ENCODE data around the gene DNAH2. TPM values are rescaled to one million over a fixed set of nuclear protein-coding genes. Genes with fewer than 3 reads are reported as not detected.

DNAH2 gene
- total and polyA plus RNA-seq, 9 of the 15 experiments (the other 6 are each of a cell fraction or from before 2014, with no cell fraction given) = 0.03 TPM; not detected in 8

- TF ChIP-seq, protein P1, sequence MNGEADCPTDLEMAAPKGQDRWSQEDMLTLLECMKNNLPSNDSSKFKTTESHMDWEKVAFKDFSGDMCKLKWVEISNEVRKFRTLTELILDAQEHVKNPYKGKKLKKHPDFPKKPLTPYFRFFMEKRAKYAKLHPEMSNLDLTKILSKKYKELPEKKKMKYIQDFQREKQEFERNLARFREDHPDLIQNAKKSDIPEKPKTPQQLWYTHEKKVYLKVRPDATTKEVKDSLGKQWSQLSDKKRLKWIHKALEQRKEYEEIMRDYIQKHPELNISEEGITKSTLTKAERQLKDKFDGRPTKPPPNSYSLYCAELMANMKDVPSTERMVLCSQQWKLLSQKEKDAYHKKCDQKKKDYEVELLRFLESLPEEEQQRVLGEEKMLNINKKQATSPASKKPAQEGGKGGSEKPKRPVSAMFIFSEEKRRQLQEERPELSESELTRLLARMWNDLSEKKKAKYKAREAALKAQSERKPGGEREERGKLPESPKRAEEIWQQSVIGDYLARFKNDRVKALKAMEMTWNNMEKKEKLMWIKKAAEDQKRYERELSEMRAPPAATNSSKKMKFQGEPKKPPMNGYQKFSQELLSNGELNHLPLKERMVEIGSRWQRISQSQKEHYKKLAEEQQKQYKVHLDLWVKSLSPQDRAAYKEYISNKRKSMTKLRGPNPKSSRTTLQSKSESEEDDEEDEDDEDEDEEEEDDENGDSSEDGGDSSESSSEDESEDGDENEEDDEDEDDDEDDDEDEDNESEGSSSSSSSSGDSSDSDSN (IDR thresholded peaks at IDR 0.05; ENCODE audit: borderline replicate concordance in 1 of 2, low read depth in 2 of 2, low read length in 2 of 2) = 0 out of 4 replicates have a peak, but pooled peaks of 1 of the 2 experiments have one; percentile 32
- TF ChIP-seq ZNF280A (IDR thresholded peaks at IDR 0.05; ENCODE audit: low read depth, partially characterized antibody) (no peak), RFX1 (IDR thresholded peaks at IDR 0.05) (peak; percentile 95), NRF1 (conservative IDR thresholded peaks at IDR 0.05 in 1 of 2, IDR thresholded peaks at IDR 0.05 in 1 of 2) (peak; percentile 95 to 96), CREB3 (tag; conservative IDR thresholded peaks at IDR 0.05; ENCODE audit: low read depth) (no peak), ELF2 (CRISPR knock-in tag; IDR thresholded peaks at IDR 0.05) (peak; percentile 35; the same call in 1 of the 2 replicates), ESRRA (IDR thresholded peaks at IDR 0.05; ENCODE audit: borderline replicate concordance, low read depth) (peak; percentile 80; the same call in 1 of the 2 replicates), TAL1 (IDR thresholded peaks at IDR 0.05) (no peak), YBX1 (IDR thresholded peaks at IDR 0.05) (no peak), NFRKB (IDR thresholded peaks at IDR 0.05; ENCODE audit: low read depth) (no peak), SPI1 (IDR thresholded peaks at IDR 0.05; ENCODE audit: borderline replicate concordance, low read depth, low read length) (no peak; the same call in 1 of the 2 replicates)
- TF ChIP-seq, protein P2, sequence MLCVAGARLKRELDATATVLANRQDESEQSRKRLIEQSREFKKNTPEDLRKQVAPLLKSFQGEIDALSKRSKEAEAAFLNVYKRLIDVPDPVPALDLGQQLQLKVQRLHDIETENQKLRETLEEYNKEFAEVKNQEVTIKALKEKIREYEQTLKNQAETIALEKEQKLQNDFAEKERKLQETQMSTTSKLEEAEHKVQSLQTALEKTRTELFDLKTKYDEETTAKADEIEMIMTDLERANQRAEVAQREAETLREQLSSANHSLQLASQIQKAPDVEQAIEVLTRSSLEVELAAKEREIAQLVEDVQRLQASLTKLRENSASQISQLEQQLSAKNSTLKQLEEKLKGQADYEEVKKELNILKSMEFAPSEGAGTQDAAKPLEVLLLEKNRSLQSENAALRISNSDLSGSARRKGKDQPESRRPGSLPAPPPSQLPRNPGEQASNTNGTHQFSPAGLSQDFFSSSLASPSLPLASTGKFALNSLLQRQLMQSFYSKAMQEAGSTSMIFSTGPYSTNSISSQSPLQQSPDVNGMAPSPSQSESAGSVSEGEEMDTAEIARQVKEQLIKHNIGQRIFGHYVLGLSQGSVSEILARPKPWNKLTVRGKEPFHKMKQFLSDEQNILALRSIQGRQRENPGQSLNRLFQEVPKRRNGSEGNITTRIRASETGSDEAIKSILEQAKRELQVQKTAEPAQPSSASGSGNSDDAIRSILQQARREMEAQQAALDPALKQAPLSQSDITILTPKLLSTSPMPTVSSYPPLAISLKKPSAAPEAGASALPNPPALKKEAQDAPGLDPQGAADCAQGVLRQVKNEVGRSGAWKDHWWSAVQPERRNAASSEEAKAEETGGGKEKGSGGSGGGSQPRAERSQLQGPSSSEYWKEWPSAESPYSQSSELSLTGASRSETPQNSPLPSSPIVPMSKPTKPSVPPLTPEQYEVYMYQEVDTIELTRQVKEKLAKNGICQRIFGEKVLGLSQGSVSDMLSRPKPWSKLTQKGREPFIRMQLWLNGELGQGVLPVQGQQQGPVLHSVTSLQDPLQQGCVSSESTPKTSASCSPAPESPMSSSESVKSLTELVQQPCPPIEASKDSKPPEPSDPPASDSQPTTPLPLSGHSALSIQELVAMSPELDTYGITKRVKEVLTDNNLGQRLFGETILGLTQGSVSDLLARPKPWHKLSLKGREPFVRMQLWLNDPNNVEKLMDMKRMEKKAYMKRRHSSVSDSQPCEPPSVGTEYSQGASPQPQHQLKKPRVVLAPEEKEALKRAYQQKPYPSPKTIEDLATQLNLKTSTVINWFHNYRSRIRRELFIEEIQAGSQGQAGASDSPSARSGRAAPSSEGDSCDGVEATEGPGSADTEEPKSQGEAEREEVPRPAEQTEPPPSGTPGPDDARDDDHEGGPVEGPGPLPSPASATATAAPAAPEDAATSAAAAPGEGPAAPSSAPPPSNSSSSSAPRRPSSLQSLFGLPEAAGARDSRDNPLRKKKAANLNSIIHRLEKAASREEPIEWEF (CRISPR knock-in tag; IDR thresholded peaks at IDR 0.05) = no peak
- TF ChIP-seq, protein P3, sequence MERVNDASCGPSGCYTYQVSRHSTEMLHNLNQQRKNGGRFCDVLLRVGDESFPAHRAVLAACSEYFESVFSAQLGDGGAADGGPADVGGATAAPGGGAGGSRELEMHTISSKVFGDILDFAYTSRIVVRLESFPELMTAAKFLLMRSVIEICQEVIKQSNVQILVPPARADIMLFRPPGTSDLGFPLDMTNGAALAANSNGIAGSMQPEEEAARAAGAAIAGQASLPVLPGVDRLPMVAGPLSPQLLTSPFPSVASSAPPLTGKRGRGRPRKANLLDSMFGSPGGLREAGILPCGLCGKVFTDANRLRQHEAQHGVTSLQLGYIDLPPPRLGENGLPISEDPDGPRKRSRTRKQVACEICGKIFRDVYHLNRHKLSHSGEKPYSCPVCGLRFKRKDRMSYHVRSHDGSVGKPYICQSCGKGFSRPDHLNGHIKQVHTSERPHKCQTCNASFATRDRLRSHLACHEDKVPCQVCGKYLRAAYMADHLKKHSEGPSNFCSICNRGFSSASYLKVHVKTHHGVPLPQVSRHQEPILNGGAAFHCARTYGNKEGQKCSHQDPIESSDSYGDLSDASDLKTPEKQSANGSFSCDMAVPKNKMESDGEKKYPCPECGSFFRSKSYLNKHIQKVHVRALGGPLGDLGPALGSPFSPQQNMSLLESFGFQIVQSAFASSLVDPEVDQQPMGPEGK (CRISPR knock-in tag; IDR thresholded peaks at IDR 0.05; ENCODE audit: borderline replicate concordance) = no peak
Observed at GRCh38 chr17:7856811-7857712, 139.5 kb downstream of the DNAH2 start, which contains the start of gene NAA38 (continued).

Measured in K562 (cell line).